Activated CD8-positive, alpha-beta memory T cell treated with anti-CD3 and anti-CD28 coated beads, Interleukin-2, amount 10 ng/mL, durations not matched to agents 7 days and 5 days (primary cell): ENCODE results near the gene ADAMTS2. TPM values are rescaled to one million over a fixed set of nuclear protein-coding genes. Genes with fewer than 3 reads are reported as not detected.

Experiments used
- ATAC-seq: fragments of 150-1000 bp; cut with Tn5 transposase; one replicate; pipeline ENCODE4 v1.10.0; 2021; ENCODE audit warnings: moderate library complexity
- CTCF ChIA-PET: fragments of 350-600 bp; sonication (Branson Sonifier 250); formaldehyde crosslinking; loops from one replicate; lab custom pipeline; 2021; ENCODE audit warnings: antibody characterized with exemption; lab: Charles Lee
- DNase-seq: peaks from one replicate; pipeline ENCODE4 v3.0.0-alpha.2; 2020
- H3K27ac Mint-ChIP-seq: one replicate; pipeline ENCODE4 v1.8.0; 2021; ENCODE audit warnings: mild to moderate bottlenecking, mixed read lengths
- H3K27me3 Mint-ChIP-seq: one replicate; pipeline ENCODE4 v1.8.0; 2021; ENCODE audit warnings: mixed read lengths
- H3K36me3 Mint-ChIP-seq: one replicate; pipeline ENCODE4 v1.8.0; 2021; ENCODE audit warnings: mild to moderate bottlenecking, mixed read lengths
- H3K4me1 Mint-ChIP-seq: one replicate; pipeline ENCODE4 v1.8.0; 2021; ENCODE audit warnings: mixed read lengths
- H3K4me3 Mint-ChIP-seq: one replicate; pipeline ENCODE4 v1.8.0; 2021; ENCODE audit warnings: mild to moderate bottlenecking, moderate library complexity, mixed read lengths
- H3K9me3 Mint-ChIP-seq: one replicate; pipeline ENCODE4 v1.8.0; 2022; ENCODE audit warnings: low read depth, mixed read lengths
- total RNA-seq, 2 experiments: library from RNA; stranded (reverse); gene quantifications; one replicate each; pipeline ENCODE4 v1.2.3, GENCODE V29; 2021

The ADAMTS2 gene
- total RNA-seq, 2 experiments from 2014 or later = not detected

- Mint-ChIP-seq H3K4me1 (no peaks in the 10 kb centered on the region), H3K27ac (no peak overlapping the region), H3K9me3 (peaks cover 11% of the 10 kb centered on the region), H3K4me3 (no peak overlapping the region), H3K36me3 (no peaks in the 10 kb centered on the region), H3K27me3 (no peaks in the 10 kb centered on the region)
- CTCF ChIA-PET = no interaction called here
- ATAC-seq = no peak
- no peak for DNase-seq
Observed at GRCh38 chr5:179227229-179227579, 118.1 kb downstream of the ADAMTS2 start.

- no peak overlapping the region for H3K4me3 Mint-ChIP-seq
- CTCF ChIA-PET = no interaction called here
- H3K36me3 Mint-ChIP-seq = no peaks in the 10 kb centered on the region
- no peak for DNase-seq
- no peaks in the 10 kb centered on the region for H3K4me1 Mint-ChIP-seq
- no peaks in the 10 kb centered on the region for H3K27me3 Mint-ChIP-seq
- ATAC-seq = no peak
- H3K27ac Mint-ChIP-seq = no peak overlapping the region
- H3K9me3 Mint-ChIP-seq = peaks cover 11% of the 10 kb centered on the region
Observed at GRCh38 chr5:179226696-179227095, 118.6 kb downstream of the ADAMTS2 start.

- H3K4me1 Mint-ChIP-seq = no peaks in the 10 kb centered on the region
Observed at GRCh38 chr5:179225387-179225786, 119.9 kb downstream of the ADAMTS2 start.

DNA sequence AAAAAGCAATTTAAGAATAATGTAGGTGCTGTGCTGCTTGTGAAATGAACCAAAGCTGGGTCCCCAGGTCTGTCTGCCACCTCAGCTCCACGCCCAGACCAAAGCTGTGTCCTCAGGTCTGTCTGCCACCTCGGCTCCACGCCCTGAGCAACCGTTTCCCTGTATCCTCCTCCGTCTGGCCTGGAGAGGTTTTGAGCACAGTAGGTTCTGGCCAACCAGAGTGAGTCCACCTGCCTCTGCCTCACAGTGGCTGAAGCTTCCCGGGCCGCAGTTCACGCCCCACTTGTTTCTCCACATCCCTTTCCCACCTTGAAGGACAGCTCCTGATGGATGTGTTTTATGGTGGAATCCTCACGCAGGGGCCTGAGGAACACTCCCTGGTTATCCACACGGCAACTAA lies 120.5 kb downstream of the ADAMTS2 start:
- CTCF ChIA-PET = no interaction called here
- Mint-ChIP-seq H3K4me3 (no peak overlapping the region), H3K9me3 (peaks cover 11% of the 10 kb centered on the region), H3K27ac (no peak overlapping the region), H3K4me1 (no peaks in the 10 kb centered on the region), H3K36me3 (no peaks in the 10 kb centered on the region), H3K27me3 (no peaks in the 10 kb centered on the region)
- DNase-seq (no peak), ATAC-seq (no peak)

More at GRCh38 chr5:179225387-179225786, 119.9 kb downstream of the ADAMTS2 start:
- H3K9me3 Mint-ChIP-seq = peaks cover 11% of the 10 kb centered on the region
- CTCF ChIA-PET = no interaction called here
- H3K27ac Mint-ChIP-seq = no peak overlapping the region
- no peaks in the 10 kb centered on the region for H3K27me3 Mint-ChIP-seq
- ATAC-seq (no peak), DNase-seq (no peak)
- H3K36me3 Mint-ChIP-seq = no peaks in the 10 kb centered on the region
- H3K4me3 Mint-ChIP-seq = no peak overlapping the region

DNA sequence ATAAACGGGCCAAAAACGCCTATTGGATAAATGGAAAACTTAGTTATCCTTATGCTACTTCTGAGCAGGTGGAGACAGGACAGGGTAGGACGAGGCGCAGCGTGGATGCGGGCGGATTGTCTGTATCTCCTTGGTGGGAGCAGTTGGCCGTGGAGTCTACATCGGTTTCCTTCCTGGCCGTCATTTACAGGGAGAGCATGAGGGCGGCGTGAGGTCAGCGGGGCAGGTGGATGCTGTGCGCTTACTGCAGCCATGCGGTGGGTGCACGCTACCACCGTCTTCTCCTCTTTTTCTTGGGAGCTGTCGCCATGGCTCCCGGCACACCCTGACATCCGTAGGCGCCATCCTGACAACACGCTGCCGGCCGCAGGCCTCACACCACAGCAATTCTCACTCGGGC lies 121.3 kb downstream of the ADAMTS2 start:
- DNase-seq (no peak), ATAC-seq (no peak)
- Mint-ChIP-seq H3K36me3 (no peaks in the 10 kb centered on the region), H3K4me3 (no peak overlapping the region), H3K27ac (no peak overlapping the region), H3K27me3 (no peaks in the 10 kb centered on the region), H3K9me3 (peaks cover 11% of the 10 kb centered on the region), H3K4me1 (no peaks in the 10 kb centered on the region)
- CTCF ChIA-PET = no interaction called here

- ATAC-seq (no peak), DNase-seq (no peak)
- Mint-ChIP-seq H3K36me3 (no peaks in the 10 kb centered on the region), H3K9me3 (peaks cover 11% of the 10 kb centered on the region), H3K4me3 (no peak overlapping the region), H3K4me1 (no peaks in the 10 kb centered on the region), H3K27me3 (no peaks in the 10 kb centered on the region), H3K27ac (no peak overlapping the region)
- CTCF ChIA-PET = no interaction called here
Observed at GRCh38 chr5:179223528-179223927, 121.7 kb downstream of the ADAMTS2 start.

DNA sequence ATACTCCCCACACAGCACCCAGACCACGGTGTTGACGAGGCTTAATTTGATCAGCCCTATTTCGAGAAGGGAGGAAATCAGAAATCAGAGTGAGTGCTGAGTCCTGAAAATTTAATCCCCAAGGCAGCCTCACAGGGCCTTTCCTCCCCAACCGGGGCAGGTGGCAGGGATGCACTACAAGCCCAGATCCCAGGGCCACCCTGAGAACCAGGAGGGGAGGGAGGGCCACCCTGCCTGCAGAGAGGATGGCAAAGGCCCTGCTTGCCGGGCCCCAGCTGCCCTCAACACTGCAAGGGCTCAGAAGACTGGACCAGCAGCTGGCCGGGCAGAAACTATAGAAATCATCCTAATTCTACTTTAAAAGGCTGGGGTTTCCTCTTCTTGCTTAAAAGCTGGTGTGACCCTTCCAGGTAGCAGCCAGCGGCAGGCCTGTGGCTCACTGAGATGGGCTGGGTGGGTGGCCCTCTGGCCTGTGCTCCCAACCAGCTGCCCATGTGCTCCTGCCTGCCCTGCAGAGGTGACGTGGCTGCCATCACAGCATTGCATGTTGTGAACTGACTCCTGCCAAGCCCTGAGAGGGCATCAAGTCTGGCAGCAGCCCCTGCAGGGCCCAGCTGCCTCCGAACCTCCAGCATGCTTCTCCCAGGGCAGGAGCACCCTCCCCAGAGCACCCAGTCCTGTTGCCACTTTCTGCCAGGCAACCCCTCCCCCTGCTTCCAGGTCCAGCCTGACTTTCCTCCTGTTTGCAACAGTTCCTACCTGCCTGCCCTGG lies 122.8 kb downstream of the ADAMTS2 start:
- CTCF ChIA-PET = no interaction called here
- ATAC-seq (no peak), DNase-seq (no peak)
- no peak overlapping the region for H3K4me3 Mint-ChIP-seq
- no peak overlapping the region for H3K27ac Mint-ChIP-seq
- no peaks in the 10 kb centered on the region for H3K27me3 Mint-ChIP-seq
- peaks cover 11% of the 10 kb centered on the region for H3K9me3 Mint-ChIP-seq
- H3K4me1 Mint-ChIP-seq = no peaks in the 10 kb centered on the region
- H3K36me3 Mint-ChIP-seq = no peaks in the 10 kb centered on the region

GRCh38 chr5:179221877-179222220 lies 123.4 kb downstream of the ADAMTS2 start:
- H3K27ac Mint-ChIP-seq = no peak overlapping the region
- H3K27me3 Mint-ChIP-seq = no peaks in the 10 kb centered on the region
- H3K4me1 Mint-ChIP-seq = no peaks in the 10 kb centered on the region
- ATAC-seq (no peak), DNase-seq (no peak)
- H3K4me3 Mint-ChIP-seq = no peak overlapping the region
- CTCF ChIA-PET = no interaction called here
- H3K9me3 Mint-ChIP-seq = peaks cover 11% of the 10 kb centered on the region
- H3K36me3 Mint-ChIP-seq = no peaks in the 10 kb centered on the region

DNA sequence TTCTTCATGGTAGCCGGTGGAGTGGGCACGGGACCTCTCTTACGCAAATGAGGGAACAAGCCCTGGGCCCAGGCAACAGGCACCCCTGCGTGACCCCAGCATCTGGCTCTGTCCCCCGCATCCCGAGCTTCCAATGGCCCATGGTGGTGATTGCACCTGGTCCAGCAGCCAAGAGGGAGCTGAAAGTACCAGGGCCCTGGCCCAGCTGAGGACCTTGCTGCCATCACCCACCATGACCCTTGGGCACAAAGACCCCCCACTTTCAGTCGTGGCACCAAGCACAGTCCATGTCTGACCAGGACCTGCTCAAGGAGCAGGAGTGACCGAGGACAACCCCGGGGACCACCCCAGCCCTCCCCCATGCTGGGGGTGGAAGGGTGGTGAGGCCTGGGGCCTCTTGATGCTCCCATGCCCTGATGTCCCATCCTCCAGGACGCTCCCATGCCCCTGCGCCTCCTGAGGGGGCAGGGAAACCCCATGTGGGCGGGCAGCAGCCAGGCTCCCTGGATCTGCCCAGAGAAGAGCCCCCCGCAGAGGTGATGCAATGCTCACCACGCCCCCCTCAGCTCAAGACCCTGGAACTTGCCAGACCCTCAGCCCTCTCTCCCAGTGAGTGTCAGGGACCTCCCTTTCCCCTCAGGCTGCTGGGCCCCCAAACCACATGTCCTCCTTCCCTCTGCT lies 123.9 kb downstream of the ADAMTS2 start:
- no peak for ATAC-seq
- CTCF ChIA-PET = no interaction called here
- Mint-ChIP-seq H3K4me3 (no peak overlapping the region), H3K9me3 (peaks cover 11% of the 10 kb centered on the region), H3K27ac (no peak overlapping the region), H3K36me3 (no peaks in the 10 kb centered on the region), H3K4me1 (no peaks in the 10 kb centered on the region), H3K27me3 (no peaks in the 10 kb centered on the region)
- DNase-seq = no peak

GRCh38 chr5:179220716-179221115 lies 124.5 kb downstream of the ADAMTS2 start:
- ATAC-seq = no peak
- no peaks in the 10 kb centered on the region for H3K36me3 Mint-ChIP-seq
- DNase-seq = no peak
- H3K27ac Mint-ChIP-seq = no peak overlapping the region
- no peaks in the 10 kb centered on the region for H3K27me3 Mint-ChIP-seq
- peaks cover 11% of the 10 kb centered on the region for H3K9me3 Mint-ChIP-seq
- H3K4me1 Mint-ChIP-seq = no peaks in the 10 kb centered on the region
- no peak overlapping the region for H3K4me3 Mint-ChIP-seq
- CTCF ChIA-PET = no interaction called here

DNA sequence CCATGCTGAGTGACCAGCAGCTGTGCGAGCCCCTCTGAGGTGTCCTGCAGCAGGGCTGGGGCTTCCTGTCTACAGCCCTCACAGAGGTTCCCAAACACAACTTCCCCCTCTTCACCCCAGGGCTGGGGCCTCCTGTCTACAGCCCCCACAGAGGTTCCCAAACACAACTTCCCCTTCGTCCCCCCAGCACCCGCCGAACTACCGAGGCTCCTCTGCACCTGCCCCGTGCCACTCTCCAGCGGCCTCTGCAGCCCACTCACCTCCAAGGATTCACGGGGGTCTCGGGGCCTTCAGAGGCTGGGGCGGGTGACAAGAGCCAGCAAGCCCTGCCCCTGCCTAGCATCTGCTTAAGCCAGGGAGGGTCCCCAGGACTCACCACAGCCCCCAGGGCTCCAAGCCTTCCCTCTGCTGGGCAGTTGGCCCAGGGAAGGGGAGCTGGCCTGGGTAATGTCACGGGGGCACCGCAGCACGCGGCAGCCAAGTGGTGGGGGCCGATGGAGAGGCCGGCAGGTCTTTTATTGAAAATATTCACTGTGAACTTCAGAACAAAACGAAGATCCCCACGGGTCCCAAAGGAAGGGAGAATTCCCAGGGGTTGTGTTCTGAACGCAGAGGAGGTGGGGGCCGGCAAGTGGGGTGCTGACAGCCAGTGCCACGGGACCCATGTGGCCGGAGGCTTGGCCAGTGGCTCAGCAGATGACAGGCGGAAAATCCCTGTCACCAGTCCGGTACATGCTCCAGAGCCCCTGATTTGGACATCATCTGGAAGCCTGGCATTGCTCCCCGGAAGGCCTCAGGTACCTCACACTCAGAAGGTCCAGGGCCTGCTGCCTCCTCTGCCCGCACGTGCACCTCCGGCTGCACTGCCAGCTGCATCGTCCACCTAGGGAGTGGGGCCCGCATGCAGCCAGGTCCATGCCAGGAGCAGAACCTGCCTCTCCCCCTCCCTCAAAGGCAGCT lies 125.3 kb downstream of the ADAMTS2 start:
- Mint-ChIP-seq H3K36me3 (no peaks in the 10 kb centered on the region), H3K4me1 (no peaks in the 10 kb centered on the region), H3K27ac (no peak overlapping the region), H3K9me3 (peaks cover 9% of the 10 kb centered on the region), H3K4me3 (no peak overlapping the region), H3K27me3 (no peaks in the 10 kb centered on the region)
- CTCF ChIA-PET = no interaction called here
- DNase-seq (no peak), ATAC-seq (no peak)

GRCh38 chr5:179218943-179219330 lies 126.3 kb downstream of the ADAMTS2 start:
- DNase-seq = no peak
- H3K27ac Mint-ChIP-seq = no peak overlapping the region
- peaks cover 7% of the 10 kb centered on the region for H3K9me3 Mint-ChIP-seq
- H3K4me1 Mint-ChIP-seq = no peaks in the 10 kb centered on the region
- H3K27me3 Mint-ChIP-seq = no peaks in the 10 kb centered on the region
- no peak overlapping the region for H3K4me3 Mint-ChIP-seq
- H3K36me3 Mint-ChIP-seq = no peaks in the 10 kb centered on the region
- CTCF ChIA-PET = no interaction called here
- no peak for ATAC-seq

- no peak overlapping the region for H3K27ac Mint-ChIP-seq
- CTCF ChIA-PET = no interaction called here
- no peaks in the 10 kb centered on the region for H3K27me3 Mint-ChIP-seq
- DNase-seq (no peak), ATAC-seq (no peak)
- H3K9me3 Mint-ChIP-seq = peaks cover 4% of the 10 kb centered on the region
- no peaks in the 10 kb centered on the region for H3K4me1 Mint-ChIP-seq
- H3K36me3 Mint-ChIP-seq = no peaks in the 10 kb centered on the region
- no peak overlapping the region for H3K4me3 Mint-ChIP-seq
Observed at GRCh38 chr5:179217956-179218942, 127.0 kb downstream of the ADAMTS2 start.
